Transverse colon (tissue), 4 donors: ENCODE data around the gene ANKRD34A. TPM values are rescaled to one million over a fixed set of nuclear protein-coding genes. Genes with fewer than 3 reads are reported as not detected.
A peak's percentile ranks its signal among the peaks of the same experiment; 100 is the strongest.

Experiments used
- DNase-seq: peaks from one replicate; pipeline ENCODE4 v3.0.0-alpha.2; 2019
- H3K27ac ChIP-seq, 4 donors: fragments of 200-600 bp; sonication (generic); 2 replicates each; pipeline ENCODE4 v1.5.1; 2016 to 2018; ENCODE audit warnings: inconsistent platforms in 4 of 4
- H3K27me3 ChIP-seq: fragments of 200-600 bp; sonication (generic); 2 replicates; pipeline ENCODE4 v1.5.1; 2017; ENCODE audit warnings: inconsistent platforms
- H3K36me3 ChIP-seq, 4 donors: fragments of 200-600 bp; sonication (generic); 2 replicates each; pipeline ENCODE4 v1.5.1; 2017 to 2019; ENCODE audit warnings: inconsistent platforms in 4 of 4
- H3K4me1 ChIP-seq, 4 donors: fragments of 200-600 bp; sonication (generic); 2 replicates each; pipeline ENCODE4 v1.5.1; 2017 to 2020; ENCODE audit warnings: inconsistent platforms in 4 of 4
- H3K4me3 ChIP-seq, 4 donors: fragments of 200-600 bp; sonication (generic); 1 replicate in 1 of 4; 2 replicates in 3 of 4; pipeline versions ENCODE4 v1.5.1 to v1.6.1; 2017 to 2019; ENCODE audit warnings: inconsistent platforms in 4 of 4
- H3K9me3 ChIP-seq, 2 donors: fragments of 200-600 bp; sonication (generic); 2 replicates each; pipeline ENCODE4 v1.5.1; 2017 to 2019; ENCODE audit warnings: inconsistent platforms in 2 of 2
- CTCF ChIP-seq, 5 experiments: fragments of 200-600 bp in 3 of 5; fragments of 450-650 bp in 2 of 5; sonication (generic) in 3 of 5; IDR thresholded peaks; 1 replicate in 2 of 5; 2 replicates in 3 of 5; pipeline ENCODE4 v1.5.1; 2016 to 2017; ENCODE audit warnings: antibody characterized with exemption in 5 of 5, inconsistent platforms in 3 of 5, mild to moderate bottlenecking in 2 of 5, moderate library complexity in 1 of 5
- EP300 ChIP-seq: sonication (generic); formaldehyde crosslinking; IDR thresholded peaks from one replicate; pipeline ENCODE4 v1.6.1; 2017; ENCODE audit warnings: antibody characterized with exemption, low read depth
- POLR2A ChIP-seq: fragments of 450-650 bp; IDR thresholded peaks from one replicate; pipeline ENCODE4 v1.6.1; 2016; ENCODE audit warnings: antibody characterized with exemption, mild to moderate bottlenecking, moderate library complexity
- POLR2AphosphoS5 ChIP-seq, 3 donors: sonication (generic); formaldehyde crosslinking; IDR thresholded peaks; one replicate each; pipeline ENCODE4 v1.6.1; 2016; ENCODE audit warnings: antibody characterized with exemption in 3 of 3
- WGBS, 2 donors: methylation state at CpG; one replicate each; pipeline ENCODE4 v1.1.5; 2018; ENCODE audit warnings: low coverage in 1 of 2; 5-methylcytosine and 5-hydroxymethylcytosine counted together
- in situ Hi-C, 4 donors: fragments of 200-750 bp; cut with MboI; loops; one replicate each; pipeline versions ENCODE4 v1.15.0 to v1.15.1; 2017; ENCODE audit warnings: low sequenced_read_pairs in 3 of 4, low pct_ligation_motif_present in 1 of 4, low pct_unique_long_range_greater_than_20kb in 1 of 4
- intact Hi-C: fragments of 100-400 bp; cut with DNase I; formaldehyde crosslinking; loops from one replicate; pipeline ENCODE4 v1.15.1; 2023; ENCODE audit warnings: low total_unique reads
- total RNA-seq, 4 donors: library from RNA; depleted of rRNA; stranded (reverse); fragments of >200 nt; gene quantifications; one replicate each; pipeline ENCODE4 v1.1.0, GENCODE V29; 2016

The ANKRD34A gene
- total RNA-seq, 4 donors from 2014 or later = 0.41 to 4.1 (median 0.64) TPM; not detected in 1

GRCh38 chr1:145958734-145959133 lies 5.6 kb downstream of the ANKRD34A start:
- H3K4me3 ChIP-seq = no peak overlapping the region
- peaks cover 29 to 85% (median 64%) of the 10 kb centered on the region in 4 donors for H3K4me1 ChIP-seq
- H3K9me3 ChIP-seq = no peaks in the 10 kb centered on the region
- H3K27ac ChIP-seq = peak overlapping the region; percentile 89 to 96 (median 93)
- H3K27me3 ChIP-seq = peaks cover 36% of the 10 kb centered on the region
- in situ Hi-C loops = no loop called here
- no peak for TF ChIP-seq POLR2AphosphoS5 (IDR thresholded peaks at IDR 0.05)
- TF ChIP-seq EP300 = no peak
- no peak for TF ChIP-seq POLR2A
- TF ChIP-seq CTCF (IDR thresholded peaks at IDR 0.05) = no peak
- DNase-seq = no peak
- intact Hi-C loops = loop anchor here (2.0 kb wide), 1 partner anchor 40 kb away; the partner anchor contains the start of gene PEX11B
- no peaks in the 10 kb centered on the region for H3K36me3 ChIP-seq

GRCh38 chr1:145957443-145958319 lies 6.7 kb downstream of the ANKRD34A start, which contains the start of gene LIX1L:
TSS of gene LIX1L (minus strand) at chr1:145958017. CDS start at chr1:145957927, 90 bp downstream.
- WGBS, 2 donors = 0% methylated on average over 7 to 34 of the region's 60 CpGs
- TF ChIP-seq POLR2A (peak; percentile 73), POLR2AphosphoS5 (IDR thresholded peaks at IDR 0.05) (peak; percentile 89 to 94 (median 93)), EP300 (no peak)
- DNase-seq = peak; percentile 96
- Histone ChIP-seq H3K4me3 (peak within 1 kb of the TSS; percentile 45 to 80 (median 63)), H3K27ac (peak within 1 kb of the TSS; percentile 86 to 96 (median 92)), H3K36me3 (no peaks in the 10 kb centered on the region), H3K9me3 (no peaks in the 10 kb centered on the region), H3K27me3 (peaks cover 36% of the 10 kb centered on the region), H3K4me1 (peaks cover 18 to 77% (median 54%) of the 10 kb centered on the region in 4 donors)
- in situ Hi-C loops (no loop called here), intact Hi-C loops (loop anchor here (2.0 kb wide), 1 partner anchor 39 kb away; the partner anchor contains the start of gene PEX11B)

- H3K4me3 ChIP-seq = peak overlapping the region; percentile 45 to 80 (median 63)
- no peak for DNase-seq
- no peaks in the 10 kb centered on the region for H3K36me3 ChIP-seq
- H3K9me3 ChIP-seq = no peaks in the 10 kb centered on the region
- in situ Hi-C loops = no loop called here
- H3K27ac ChIP-seq = peak overlapping the region; percentile 86 to 96 (median 92)
- TF ChIP-seq POLR2A = no peak
- peak in 1 of 3 donors; percentile 27 for TF ChIP-seq POLR2AphosphoS5 (IDR thresholded peaks at IDR 0.05)
- TF ChIP-seq CTCF (IDR thresholded peaks at IDR 0.05) = peak in 1 of 5 experiments; percentile 14
- H3K27me3 ChIP-seq = peaks cover 31% of the 10 kb centered on the region
- WGBS, 2 donors = 23 to 24% methylated on average over 3 of the region's 3 CpGs
- H3K4me1 ChIP-seq = peaks cover 18 to 69% (median 47%) of the 10 kb centered on the region in 4 donors
- intact Hi-C loops = no loop called here
These were observed 7.5 kb downstream of the ANKRD34A start for GRCh38 chr1:145956781-145957442.

- Histone ChIP-seq H3K27me3 (peaks cover 26% of the 10 kb centered on the region), H3K36me3 (no peaks in the 10 kb centered on the region), H3K27ac (peak overlapping the region; percentile 86 to 96 (median 92)), H3K9me3 (no peaks in the 10 kb centered on the region), H3K4me3 (peak overlapping the region in 3 of 4 donors; percentile 62 to 80 (median 64)), H3K4me1 (peaks cover 14 to 64% (median 41%) of the 10 kb centered on the region in 4 donors)
- in situ Hi-C loops = no loop called here
- intact Hi-C loops = no loop called here
- no peak for DNase-seq
- TF ChIP-seq POLR2A (no peak), CTCF (IDR thresholded peaks at IDR 0.05) (no peak), EP300 (no peak), POLR2AphosphoS5 (IDR thresholded peaks at IDR 0.05) (no peak)
These were observed 8.0 kb downstream of the ANKRD34A start for GRCh38 chr1:145956361-145956760.
